Breast epithelium (tissue), 3 donors: ENCODE measurements around the gene PIK3C2G.

Experiments used
- CTCF ChIP-seq, 3 donors: fragments of 450-650 bp; IDR thresholded peaks; one replicate each; pipeline ENCODE4 v1.5.1; 2016 to 2017; ENCODE audit warnings: antibody characterized with exemption in 3 of 3, mild to moderate bottlenecking in 3 of 3, moderate library complexity in 3 of 3
- POLR2A ChIP-seq: fragments of 450-650 bp; IDR thresholded peaks from one replicate; pipeline ENCODE4 v1.6.1; 2016; ENCODE audit warnings: antibody characterized with exemption, mild to moderate bottlenecking, moderate library complexity

GRCh38 chr12:18422871-18423270 is 161.6 kb downstream of the PIK3C2G start:
- no peak for TF ChIP-seq CTCF (IDR thresholded peaks at IDR 0.05)
- TF ChIP-seq POLR2A: no peak
